ENCODE data around the gene DPH5. TPM values are rescaled to one million over a fixed set of nuclear protein-coding genes. Genes with fewer than 3 reads are reported as not detected.
"Not testable (repeated sequence)": the region's sequence is repeated elsewhere in the genome, so short reads cannot be mapped to it uniquely, and the experiment has no call there.

Gene DPH5, protein sequence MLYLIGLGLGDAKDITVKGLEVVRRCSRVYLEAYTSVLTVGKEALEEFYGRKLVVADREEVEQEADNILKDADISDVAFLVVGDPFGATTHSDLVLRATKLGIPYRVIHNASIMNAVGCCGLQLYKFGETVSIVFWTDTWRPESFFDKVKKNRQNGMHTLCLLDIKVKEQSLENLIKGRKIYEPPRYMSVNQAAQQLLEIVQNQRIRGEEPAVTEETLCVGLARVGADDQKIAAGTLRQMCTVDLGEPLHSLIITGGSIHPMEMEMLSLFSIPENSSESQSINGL
- polyA plus RNA-seq (ENCODE audit: insufficient read length in 3 of 3) = 10 to 100 TPM; 63.4 to 69.2 (median 64.8) TPM

DNA sequence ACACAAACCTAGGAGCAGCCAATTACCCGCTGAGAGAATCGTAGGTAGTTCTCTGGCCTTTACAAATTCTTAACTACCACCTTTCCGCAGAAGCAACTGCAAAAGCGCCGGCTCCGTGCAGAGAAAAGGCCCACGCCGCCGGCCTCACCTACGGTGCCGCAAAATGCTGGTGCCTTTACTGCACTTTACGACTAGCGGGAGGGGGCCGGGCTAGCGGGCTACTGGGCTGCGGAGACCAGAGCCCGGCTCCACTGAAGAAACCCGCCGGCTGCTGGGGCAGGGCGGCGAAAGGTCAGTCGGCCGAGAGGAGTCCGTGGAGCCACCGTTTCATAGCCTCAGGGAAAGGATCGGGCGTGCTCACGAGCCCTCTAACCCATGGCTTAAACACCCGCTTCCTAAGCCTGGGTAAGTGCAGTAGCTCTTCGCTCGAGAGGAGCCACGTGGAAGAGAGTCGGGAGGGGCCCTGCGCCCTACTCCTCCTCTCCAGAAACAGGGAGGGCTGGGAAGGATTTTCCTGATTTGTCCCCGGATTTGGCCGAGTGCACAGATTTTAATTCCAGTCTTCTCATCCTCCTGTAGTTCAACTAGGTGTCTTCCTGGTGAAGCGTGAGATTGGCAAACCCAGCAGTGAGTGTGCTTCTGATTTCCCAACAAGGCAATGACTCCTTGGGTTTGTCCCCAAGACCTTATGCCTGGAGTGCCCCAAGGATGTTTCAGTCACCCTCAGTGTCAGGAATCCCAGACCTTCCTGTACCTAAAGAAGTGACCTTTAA lies at the start of gene DPH5:
Gene DPH5 (minus strand): TSS at position 128 of the 773 bp plus-strand sequence. CDS start 341 bp downstream, outside the sequence.
- DNase-seq (ENCODE audit: low read depth in 3 of 3, low spot score in 2 of 3) = peak; percentile 68 to 84 (median 76)

DNA sequence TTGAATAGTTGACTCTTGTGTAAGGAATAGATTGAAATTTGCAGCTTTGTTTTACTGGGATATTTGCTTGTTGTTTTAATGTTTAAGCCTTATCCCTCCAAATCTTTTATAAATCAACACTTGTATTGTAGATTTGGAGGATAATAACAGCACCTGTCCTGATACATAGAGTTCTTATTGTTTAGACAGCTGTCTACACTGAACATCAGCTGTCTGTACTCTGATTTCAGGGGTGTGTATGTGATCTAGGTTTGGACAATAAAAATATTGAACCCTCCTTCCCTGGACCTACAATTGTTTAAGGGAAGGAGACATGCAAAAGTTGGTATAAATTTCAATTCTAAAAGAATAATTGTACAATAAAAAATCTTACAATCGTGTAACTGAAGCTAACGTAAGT lies 48.3 kb upstream of the DPH5 start:
- no peak for DNase-seq (ENCODE audit: low read depth in 3 of 3, low spot score in 2 of 3)

- DNase-seq (ENCODE audit: low read depth in 3 of 3, low spot score in 2 of 3) = no peak
Observed at GRCh38 chr1:101071470-101071891, 45.9 kb upstream of the DPH5 start.

DNA sequence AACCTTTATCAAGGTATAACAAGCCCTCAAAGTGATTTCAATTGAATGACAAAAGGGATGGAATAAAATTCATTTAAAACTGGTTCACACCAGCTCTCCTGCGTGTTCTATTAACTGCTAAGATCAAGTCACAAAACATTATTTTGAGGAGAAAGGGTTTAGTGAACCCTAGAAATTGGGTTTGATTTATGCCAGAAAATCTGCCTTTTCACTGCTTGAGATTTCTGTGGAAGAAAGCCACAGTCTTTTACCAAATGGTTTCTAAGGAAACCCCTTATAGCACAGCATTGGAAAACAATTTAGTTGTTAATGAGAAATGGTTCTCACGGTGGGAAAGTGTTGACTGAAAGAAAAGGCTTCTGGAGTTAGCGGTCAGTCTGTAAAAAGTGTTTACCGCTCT lies 43.6 kb upstream of the DPH5 start:
- DNase-seq (ENCODE audit: low read depth in 3 of 3, low spot score in 2 of 3) = no peak

DNA sequence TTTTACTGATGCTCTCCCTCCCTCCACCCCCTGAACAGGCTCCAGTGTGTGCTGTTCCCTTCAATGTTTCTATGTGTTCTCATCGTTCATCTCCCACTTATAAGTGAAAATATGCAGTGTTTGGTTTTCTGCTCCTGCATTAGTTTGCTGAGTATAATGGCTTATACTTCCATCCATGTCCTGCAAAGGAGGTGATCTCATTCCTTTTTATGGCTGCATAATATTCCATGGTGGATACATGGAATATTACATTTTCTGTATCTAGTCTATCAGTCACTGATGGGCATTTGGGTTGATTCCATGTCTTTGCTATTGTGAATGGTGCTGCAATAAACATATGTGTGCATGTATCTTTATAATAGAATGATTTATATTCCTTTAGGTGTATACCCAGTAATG lies 41.4 kb upstream of the DPH5 start:
- not testable (repeated sequence) for DNase-seq (ENCODE audit: low read depth in 3 of 3, low spot score in 2 of 3)

DNA sequence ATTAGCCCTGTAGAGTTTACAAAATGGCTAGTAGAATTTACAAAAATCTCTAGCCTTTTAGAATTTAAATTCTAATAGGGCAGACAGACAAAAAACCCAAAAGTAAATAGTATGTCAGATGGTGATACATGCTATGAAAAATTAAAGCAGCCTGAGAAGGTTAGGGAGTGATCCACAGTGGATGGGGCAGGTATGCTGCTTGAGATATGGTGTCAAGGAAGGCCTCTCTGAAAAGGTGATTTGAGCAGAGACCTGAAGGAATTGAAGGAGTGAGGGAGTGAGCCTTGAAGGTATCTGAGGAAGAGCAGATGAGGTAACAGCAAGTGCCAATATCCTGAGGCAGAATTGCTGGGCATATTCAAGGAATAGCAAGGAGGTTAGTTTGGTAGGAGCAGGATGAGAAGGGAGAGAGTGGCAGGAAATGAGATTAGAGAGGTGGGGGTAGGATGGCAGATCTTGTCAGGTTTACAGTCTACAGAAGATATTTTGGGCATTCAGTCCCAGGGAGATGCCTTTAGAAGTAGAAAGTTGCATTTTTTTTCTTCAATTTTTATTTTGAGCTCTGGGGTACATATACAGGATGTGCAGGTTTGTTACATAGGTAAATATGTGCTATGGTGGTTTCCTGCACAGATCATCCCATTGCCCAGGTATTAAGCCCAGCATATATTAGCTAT lies 40.8 kb upstream of the DPH5 start:
- no peak for DNase-seq (ENCODE audit: low read depth in 3 of 3, low spot score in 2 of 3)

- no peak for DNase-seq (ENCODE audit: low read depth in 3 of 3, low spot score in 2 of 3)
Observed at GRCh38 chr1:101065575-101065974, 40.0 kb upstream of the DPH5 start.

GRCh38 chr1:101064697-101065096 lies 39.1 kb upstream of the DPH5 start:
- no peak for DNase-seq (ENCODE audit: low read depth in 3 of 3, low spot score in 2 of 3)

- DNase-seq (ENCODE audit: low read depth in 3 of 3, low spot score in 2 of 3) = no peak
Observed at GRCh38 chr1:101060992-101061391, 35.4 kb upstream of the DPH5 start.

GRCh38 chr1:101059945-101060542 lies 34.5 kb upstream of the DPH5 start:
- no peak for DNase-seq (ENCODE audit: low read depth in 3 of 3, low spot score in 2 of 3)

DNA sequence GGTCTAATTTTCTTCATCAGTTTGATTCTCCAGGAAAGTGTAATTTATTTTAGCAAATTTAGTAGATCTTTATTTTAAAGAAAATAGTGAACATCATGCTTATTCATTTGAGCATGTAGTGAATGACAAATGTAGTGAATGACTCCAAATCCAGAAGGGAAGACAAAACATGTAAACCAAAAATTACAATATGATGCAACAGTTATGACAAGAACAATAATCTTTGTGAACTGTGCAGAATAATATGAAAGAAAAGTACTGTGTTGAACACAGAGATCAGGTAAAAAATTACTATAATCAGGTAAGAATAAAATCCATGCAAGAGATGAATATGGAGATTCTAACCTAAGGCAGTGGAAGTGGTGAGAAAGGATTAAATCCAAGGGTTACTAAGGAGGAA lies 30.0 kb upstream of the DPH5 start:
- no peak for DNase-seq (ENCODE audit: low read depth in 3 of 3, low spot score in 2 of 3)

DNA sequence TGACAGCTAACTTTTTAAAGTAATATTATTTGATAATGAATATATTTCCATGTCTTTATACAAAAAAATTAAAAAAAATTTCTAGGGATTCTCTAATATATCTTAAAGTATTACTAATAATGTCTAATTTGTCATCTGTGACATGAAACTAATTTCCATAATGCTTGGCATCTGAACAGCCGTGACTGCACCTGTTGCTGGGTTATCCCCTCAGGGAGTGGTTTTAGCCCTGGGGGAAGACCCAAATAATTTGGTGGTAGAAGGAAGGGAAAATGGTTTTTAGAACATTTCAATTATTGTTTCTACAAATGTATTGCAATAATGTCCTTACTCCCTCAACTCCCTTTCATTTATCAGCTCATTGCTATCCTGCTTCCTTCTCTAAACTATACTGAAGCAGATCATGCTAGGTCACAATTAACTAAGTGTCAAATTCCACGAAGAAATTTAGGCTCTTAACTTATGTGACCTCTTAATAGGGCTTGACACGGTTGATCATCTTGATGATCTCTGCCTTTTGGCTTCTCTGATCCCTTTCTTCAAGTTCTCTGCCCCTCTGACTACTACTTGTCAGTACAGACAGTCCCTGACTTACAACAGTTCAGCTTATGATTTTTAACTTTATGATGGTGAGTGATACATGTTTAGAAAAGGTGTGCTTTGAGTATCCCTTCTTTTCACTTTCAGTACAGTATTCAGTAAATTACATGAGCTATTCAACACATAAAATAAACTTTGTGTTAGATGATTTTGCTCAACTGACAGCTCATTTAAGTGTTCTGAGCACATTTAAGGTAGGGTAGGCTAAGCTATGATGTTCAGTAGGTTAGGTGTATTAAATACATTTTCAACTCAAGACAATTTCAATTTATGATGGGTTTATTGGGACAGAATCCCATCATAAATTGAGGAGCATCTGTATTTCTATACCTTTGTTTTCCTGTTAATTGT lies 26.4 kb upstream of the DPH5 start:
- no peak for DNase-seq (ENCODE audit: low read depth in 3 of 3, low spot score in 2 of 3)

DNA sequence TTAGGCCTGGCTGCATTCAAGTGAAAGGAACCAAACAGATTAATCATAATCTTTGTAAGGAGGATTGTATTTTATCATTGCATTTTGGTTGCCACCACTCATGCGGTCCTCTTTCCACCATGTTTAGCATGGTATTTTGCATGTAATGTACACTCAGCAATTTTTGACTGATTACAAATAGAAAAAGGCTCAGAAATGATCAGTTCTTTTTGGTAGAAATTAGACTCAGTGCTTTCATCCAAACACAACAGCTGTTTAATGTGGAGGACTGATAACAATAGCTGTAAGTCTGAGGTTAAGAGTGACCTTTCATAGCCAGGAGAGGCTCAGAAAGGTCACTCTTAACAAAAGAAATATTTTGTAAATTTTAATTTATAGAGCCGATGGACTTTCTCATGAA lies 25.3 kb upstream of the DPH5 start:
- DNase-seq (ENCODE audit: low read depth in 3 of 3, low spot score in 2 of 3) = no peak

- no peak for DNase-seq (ENCODE audit: low read depth in 3 of 3, low spot score in 2 of 3)
Observed at GRCh38 chr1:101044749-101045148, 19.2 kb upstream of the DPH5 start.

GRCh38 chr1:101044259-101044658 lies 18.7 kb upstream of the DPH5 start:
- no peak for DNase-seq (ENCODE audit: low read depth in 3 of 3, low spot score in 2 of 3)

GRCh38 chr1:101043776-101044175 lies 18.2 kb upstream of the DPH5 start:
- no peak for DNase-seq (ENCODE audit: low read depth in 3 of 3, low spot score in 2 of 3)

GRCh38 chr1:101041300-101041699 lies 15.7 kb upstream of the DPH5 start:
- DNase-seq (ENCODE audit: low read depth in 3 of 3, low spot score in 2 of 3) = no peak

GRCh38 chr1:101040666-101041065 lies 15.1 kb upstream of the DPH5 start:
- no peak for DNase-seq (ENCODE audit: low read depth in 3 of 3, low spot score in 2 of 3)

GRCh38 chr1:101039245-101039644 lies 13.7 kb upstream of the DPH5 start:
- no peak for DNase-seq (ENCODE audit: low read depth in 3 of 3, low spot score in 2 of 3)

- no peak for DNase-seq (ENCODE audit: low read depth in 3 of 3, low spot score in 2 of 3)
Observed at GRCh38 chr1:101037316-101037715, 11.7 kb upstream of the DPH5 start.

All from right renal cortex interstitium (tissue), 3 donors.